ENCODE results near the gene FNTB. TPM values are rescaled to one million over a fixed set of nuclear protein-coding genes. Genes with fewer than 3 reads are reported as not detected.

Gene FNTB
- total and polyA plus RNA-seq, 9 of the 15 experiments (the other 6 are each of a cell fraction or from before 2014, with no cell fraction given): 6.9 to 23.2 (median 12.2) TPM

- TF ChIP-seq HES1 (IDR thresholded peaks at IDR 0.05; ENCODE audit: low read depth) (no peak), POU5F1 (IDR thresholded peaks at IDR 0.05; ENCODE audit: borderline replicate concordance, low read depth, low read length, partially characterized antibody) (no peak), ZBTB33 (CRISPR knock-in tag; IDR thresholded peaks at IDR 0.05) (no peak), MAFK (IDR thresholded peaks at IDR 0.05; ENCODE audit: low read length) (no peak), HDAC8 (tag; IDR thresholded peaks at IDR 0.05) (no peak), TCF15 (CRISPR knock-in tag; IDR thresholded peaks at IDR 0.05) (no peak), SIX5 (IDR thresholded peaks at IDR 0.05; ENCODE audit: borderline replicate concordance in 1 of 2, insufficient read depth in 1 of 2, low read depth in 1 of 2, low read length in 2 of 2) (peak; percentile 81 to 84), TRIM24 (IDR thresholded peaks at IDR 0.05) (no peak), RBM15 (IDR thresholded peaks at IDR 0.05; ENCODE audit: insufficient read depth, low read length) (no peak), SMAD2 (IDR thresholded peaks at IDR 0.05; ENCODE audit: low read depth, low read length) (no peak), FIP1L1 (IDR thresholded peaks at IDR 0.05; ENCODE audit: low read depth, low read length, poor library complexity, severe bottlenecking) (no peak), MECOM (CRISPR knock-in tag; IDR thresholded peaks at IDR 0.05) (no peak), HNRNPLL (IDR thresholded peaks at IDR 0.05; ENCODE audit: low read depth, low read length, poor library complexity, severe bottlenecking) (peak; percentile 39), ZNF347 (CRISPR knock-in tag; IDR thresholded peaks at IDR 0.05; ENCODE audit: low read depth) (no peak), BDP1 (IDR thresholded peaks at IDR 0.05; ENCODE audit: insufficient read depth, insufficient read length) (no peak), XRCC3 (IDR thresholded peaks at IDR 0.05) (no peak), NFE2 (IDR thresholded peaks at IDR 0.05; ENCODE audit: low read depth) (no peak), BMI1 (IDR thresholded peaks at IDR 0.05; ENCODE audit: low read length) (no peak), MAZ (CRISPR knock-in tag; conservative IDR thresholded peaks at IDR 0.05 in 1 of 2, IDR thresholded peaks at IDR 0.05 in 1 of 2) (peak in 1 of 2 experiments; percentile 62; a peak in 2 of 4 replicates), TGIF2 (CRISPR knock-in tag; IDR thresholded peaks at IDR 0.05) (no peak), DIDO1 (tag; IDR thresholded peaks at IDR 0.05; ENCODE audit: low read depth) (no peak), E2F6 (IDR thresholded peaks at IDR 0.05; ENCODE audit: borderline replicate concordance in 1 of 2, extremely low read depth in 1 of 2, insufficient read depth in 1 of 2, insufficient read length in 1 of 2, low read depth in 1 of 2, low read length in 1 of 2, poor library complexity in 1 of 2, severe bottlenecking in 1 of 2) (peak; percentile 67 to 78), ELF2 (CRISPR knock-in tag; IDR thresholded peaks at IDR 0.05) (no peak), NCOA1 (IDR thresholded peaks at IDR 0.05; ENCODE audit: low read depth) (no peak), ZNF316 (IDR thresholded peaks at IDR 0.05) (no peak), PHF8 (IDR thresholded peaks at IDR 0.05; ENCODE audit: borderline replicate concordance, low read length) (peak; percentile 30; the same call in 1 of the 2 replicates)
These were observed 115.9 kb downstream of the FNTB start, which contains the start of gene MAX (continued) for GRCh38 chr14:65102441-65103149.

All from K562 (cell line).